GM04503 (cell line): Measurements from ENCODE around the gene EDDM3A.
"Not testable (repeated sequence)": the region's sequence is repeated elsewhere in the genome, so short reads cannot be mapped to it uniquely, and the experiment has no call there.

Experiments
- DNase-seq: peaks from one replicate; pipeline ENCODE4 v3.0.0-alpha.2; 2012; ENCODE audit warnings: low read depth

The EDDM3A gene, protein sequence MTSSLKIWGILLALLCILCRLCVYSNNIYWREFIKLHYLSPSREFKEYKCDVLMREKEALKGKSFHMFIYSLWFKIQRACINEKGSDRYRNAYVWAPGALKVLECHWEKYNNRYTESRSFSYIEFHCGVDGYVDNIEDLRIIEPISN

DNA sequence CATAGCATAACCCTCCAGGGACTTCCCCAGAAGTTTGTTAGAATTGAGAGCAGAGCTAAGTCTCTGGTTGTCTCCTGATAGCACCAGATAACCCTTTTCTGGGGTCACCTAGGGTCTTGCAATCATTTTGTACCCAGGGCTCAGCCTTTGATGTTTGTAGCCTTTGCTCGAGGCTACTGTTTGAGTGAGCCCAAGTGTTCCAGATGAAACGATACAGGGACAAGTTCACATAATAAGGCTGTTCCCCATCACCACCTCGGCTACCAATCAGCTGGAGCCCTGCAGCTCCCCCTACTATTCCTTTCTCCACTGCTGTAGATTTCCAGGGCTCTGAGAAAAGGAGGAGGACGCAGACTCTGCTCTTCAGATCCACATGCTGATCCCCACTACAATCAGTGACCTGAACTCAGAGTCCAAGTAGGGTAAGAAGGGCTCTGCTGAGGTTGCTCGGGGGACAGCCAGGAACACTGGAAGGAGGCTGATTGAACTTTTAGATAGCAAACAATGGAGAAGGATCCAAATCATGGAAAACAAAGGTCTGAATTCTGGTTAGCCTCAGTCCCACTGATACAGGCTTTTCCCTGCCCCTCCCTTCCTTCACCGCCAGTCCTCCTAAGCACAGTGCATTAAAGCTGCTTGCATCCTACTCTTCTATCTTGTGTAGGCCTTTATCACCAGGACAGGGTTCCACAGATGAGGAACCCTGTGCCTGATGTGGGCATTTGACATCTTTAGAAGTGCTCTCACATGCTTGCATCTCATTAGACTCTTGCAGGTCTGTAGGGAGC is at the start of gene EDDM3A:
Gene EDDM3A (plus strand): TSS at position 317 of the 788 bp plus-strand sequence. CDS start 1,694 bp downstream, outside the sequence.
- no peak for DNase-seq

DNA sequence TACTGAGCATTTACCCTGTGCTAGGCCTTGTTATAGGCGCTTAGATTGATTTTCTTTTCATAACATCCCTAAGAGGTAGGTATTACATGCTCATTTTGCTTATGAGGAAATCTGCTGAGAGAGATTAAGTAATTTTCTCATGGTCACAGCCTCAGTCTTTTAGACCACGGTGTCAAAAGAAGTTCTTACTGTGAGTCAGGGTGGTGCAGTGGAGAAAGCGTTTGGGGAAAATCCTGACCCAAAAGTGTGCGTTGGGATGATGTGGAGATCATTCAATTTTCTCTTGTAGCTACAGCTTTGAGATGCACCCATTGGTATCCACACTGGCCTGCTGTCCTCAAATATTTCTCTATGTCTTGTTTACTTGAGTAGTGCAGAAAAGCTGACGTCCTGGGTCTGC is 48.9 kb upstream of the EDDM3A start:
- DNase-seq: no peak

DNA sequence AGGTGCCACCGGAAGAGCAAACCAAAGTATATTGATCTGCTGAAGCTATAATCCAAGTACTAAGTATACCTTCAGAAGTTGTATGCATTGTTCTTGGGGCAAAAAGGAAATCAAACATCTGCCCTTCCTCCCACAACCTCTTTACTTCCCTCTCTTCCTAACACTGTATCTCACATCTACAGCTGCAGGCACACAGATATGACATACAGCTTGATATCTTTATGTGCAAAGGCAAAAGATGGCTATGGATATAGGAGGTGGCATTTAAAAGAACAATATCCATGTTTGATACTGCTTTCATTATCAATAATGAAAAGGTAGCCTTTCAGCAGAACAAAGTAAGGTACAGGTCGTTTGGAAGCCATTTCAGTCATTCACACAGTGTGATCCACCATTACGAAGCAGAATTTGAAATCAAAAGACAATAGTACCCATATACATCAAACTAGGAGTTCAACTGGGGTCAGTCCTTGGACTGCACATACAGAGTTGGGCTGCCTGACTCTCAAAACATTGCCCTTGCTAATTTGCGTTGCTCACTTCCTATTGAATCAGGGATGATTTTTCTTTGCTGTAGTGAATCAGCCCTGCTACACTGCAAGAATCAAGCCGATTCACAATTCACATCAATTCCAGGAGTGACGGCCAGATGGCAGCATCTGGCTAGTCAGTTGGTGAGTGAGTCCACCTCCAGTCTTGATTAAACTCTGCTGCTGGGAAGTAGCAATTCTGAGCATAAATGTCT is 48.2 kb upstream of the EDDM3A start:
- DNase-seq: peak; percentile 13

DNA sequence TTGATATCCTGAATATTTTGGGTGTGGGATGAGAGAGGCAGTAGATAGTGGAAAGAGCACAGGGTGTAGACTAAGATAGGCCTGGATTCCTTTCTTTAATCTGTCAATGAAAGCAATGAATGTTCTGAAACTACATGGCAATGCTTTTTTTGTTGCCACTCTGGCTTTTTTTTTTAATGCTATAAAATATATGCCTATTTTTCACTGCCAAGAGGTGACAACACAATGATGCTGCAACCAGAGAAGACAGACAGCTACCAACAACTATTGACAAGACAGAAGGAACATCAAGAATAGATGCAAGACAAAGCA is 47.7 kb upstream of the EDDM3A start:
- no peak for DNase-seq

DNA sequence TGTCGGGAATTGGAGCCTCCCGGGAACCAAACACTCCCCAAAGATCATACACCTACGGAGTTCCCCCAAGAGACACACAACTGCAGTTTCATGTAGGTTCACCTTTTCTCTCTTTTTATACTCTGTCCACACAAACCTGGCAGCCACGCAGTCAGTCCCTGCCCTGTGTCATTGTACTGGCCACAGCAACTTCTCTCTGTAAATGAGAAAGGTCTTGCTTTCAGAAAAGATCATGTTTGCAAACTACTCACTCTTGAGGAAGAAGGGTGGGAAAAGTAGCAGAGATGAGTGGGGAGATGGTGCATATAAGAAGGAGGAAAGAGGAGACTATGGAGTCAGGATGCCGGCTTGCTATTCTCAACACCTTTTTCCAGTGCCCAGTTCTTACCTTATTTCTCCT is 46.8 kb upstream of the EDDM3A start:
- no peak for DNase-seq

DNA sequence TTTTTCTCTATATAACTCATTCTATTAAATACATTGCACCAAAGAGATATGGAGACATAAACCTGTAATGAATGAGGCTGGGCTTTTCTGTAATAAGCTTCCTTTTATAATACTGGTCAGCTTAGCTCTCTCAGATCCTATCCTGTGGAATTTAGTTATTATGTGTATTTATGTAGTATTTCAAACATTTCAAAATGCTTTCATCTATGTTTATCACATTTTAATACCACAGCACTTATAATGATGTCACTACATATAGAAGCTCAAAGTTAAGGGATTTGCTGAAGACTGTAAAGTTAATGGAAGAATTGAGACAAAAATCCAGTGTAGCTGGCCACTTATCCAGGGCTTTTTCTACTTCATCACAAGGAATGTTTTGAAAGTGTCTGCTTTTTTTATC is 45.8 kb upstream of the EDDM3A start:
- DNase-seq: no peak

DNA sequence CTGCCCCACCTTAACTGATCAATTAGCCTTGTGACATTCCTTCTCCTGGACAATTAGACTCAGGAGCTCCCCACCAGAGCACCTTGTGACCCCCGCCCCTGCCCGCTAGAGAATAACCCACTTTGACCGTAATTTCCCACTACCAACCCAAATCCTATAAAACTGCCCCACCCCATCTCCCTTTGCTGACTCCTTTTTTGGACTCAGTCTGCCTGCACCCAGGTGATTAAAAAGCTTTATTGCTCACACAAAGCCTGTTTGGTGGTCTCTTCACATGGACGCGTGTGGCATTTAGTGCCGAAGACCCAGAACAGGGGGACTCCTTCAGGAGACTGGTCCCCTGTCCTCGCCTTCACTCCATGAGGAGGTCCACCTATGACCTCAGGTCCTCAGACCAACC is 44.7 kb upstream of the EDDM3A start:
- DNase-seq: not testable (repeated sequence)

DNA sequence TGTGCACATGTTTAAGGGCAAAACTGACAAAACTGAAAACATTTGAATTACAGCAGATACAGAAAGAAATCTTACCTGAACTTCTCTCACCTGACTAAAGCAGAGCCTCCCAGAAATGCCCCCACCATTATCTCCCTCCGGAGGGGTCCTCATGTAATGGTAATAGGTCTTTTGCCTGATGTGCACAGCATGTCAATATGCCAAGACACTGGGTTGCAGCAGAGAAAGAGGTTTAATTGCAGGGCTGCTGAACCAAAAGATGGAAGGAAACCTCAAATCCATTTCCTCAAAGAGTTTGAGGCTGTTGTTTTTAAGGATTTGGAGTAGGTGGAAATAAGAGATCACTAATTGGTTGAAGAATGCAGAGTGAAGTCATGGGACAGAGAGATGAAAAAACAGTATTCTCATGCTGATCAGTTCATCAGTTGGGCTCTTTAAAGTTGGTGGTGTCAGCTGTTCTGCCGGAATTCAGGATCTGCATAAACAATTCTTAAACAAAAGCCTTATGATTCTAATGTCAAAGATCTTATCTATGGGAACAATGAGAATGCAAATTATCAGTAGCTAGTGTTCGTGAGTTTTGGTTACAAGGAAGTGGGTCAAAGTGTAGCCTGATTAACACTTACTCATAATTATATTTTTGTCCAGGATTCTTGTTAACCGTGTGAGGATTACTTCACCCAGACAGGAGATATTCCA is 38.9 kb upstream of the EDDM3A start:
- DNase-seq: no peak

DNA sequence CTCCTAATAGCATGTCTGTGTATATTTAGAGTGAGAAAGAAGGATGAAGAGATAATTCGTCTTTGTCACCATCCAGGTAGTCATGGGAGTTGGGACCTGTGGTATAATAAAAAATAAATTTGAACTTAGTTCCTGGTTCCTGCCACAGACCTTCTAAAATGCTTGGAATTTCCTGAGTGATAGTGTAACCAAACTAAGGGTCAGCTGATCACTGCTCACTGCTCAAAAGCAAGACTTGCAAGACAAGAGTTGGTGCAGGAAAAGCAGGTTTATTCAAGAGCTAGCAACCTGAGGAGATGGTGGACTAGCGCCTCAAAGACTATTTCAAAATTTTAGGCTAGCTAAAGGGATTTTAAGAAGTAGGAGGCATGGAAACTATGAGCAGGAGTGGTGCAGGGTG is 38.1 kb upstream of the EDDM3A start:
- DNase-seq: no peak

DNA sequence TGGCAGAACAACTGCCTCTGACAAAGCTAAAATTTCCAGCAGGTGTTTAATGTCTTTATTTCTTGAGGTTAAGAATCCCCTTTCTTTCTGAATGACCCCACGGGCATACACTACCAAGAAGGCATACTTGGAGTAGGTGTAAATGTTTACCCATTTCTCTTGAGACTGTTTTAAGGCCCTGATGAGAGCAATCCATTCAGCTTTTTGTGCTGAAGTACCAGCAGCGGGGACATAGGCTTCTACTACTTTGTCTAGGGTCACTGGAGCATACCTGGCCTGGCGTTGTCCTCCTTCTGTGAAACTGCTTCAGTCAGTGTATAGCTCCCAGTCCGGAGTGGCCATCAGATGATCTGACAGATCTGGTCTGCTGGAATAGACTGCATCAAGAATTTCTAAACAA is 34.4 kb upstream of the EDDM3A start:
- no peak for DNase-seq

DNA sequence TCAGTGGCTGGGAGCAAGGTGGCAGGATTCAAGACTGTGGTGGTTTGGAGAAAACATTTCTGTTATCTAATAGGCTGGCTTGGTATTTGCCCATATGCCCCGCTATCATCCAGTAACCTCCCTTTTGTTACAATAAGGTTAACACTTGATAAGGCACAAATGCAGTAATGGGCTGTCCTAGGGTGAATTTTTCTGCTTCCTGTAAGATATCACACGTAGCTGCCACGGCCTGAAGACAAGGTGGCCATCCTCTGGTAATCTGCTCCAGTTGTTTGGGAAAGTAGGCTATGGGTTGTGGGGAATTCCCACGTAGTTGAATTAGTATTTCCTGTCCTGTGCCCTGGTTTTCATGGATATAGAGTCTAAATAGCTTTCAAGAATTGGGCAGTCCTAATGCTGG is 34.0 kb upstream of the EDDM3A start:
- no peak for DNase-seq

DNA sequence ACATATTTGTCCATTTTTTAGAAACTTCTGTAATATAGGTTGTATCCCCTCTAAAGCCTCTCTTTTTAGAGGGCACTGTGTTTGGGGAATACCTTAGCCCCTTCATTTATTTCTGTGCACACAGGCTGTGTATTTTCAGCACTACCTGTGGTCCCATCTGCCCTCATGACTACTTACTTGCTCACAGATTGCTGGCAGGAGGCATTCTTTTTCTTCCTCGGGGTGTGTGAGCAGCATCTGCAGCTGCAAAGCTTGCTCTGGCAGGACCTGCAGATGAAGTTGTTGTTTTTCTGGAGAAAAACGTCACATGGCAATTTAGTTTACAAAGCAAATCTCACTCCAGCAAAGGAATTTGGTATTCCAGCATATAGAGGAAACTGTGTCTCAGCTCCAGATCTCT is 32.8 kb upstream of the EDDM3A start:
- DNase-seq: no peak

DNA sequence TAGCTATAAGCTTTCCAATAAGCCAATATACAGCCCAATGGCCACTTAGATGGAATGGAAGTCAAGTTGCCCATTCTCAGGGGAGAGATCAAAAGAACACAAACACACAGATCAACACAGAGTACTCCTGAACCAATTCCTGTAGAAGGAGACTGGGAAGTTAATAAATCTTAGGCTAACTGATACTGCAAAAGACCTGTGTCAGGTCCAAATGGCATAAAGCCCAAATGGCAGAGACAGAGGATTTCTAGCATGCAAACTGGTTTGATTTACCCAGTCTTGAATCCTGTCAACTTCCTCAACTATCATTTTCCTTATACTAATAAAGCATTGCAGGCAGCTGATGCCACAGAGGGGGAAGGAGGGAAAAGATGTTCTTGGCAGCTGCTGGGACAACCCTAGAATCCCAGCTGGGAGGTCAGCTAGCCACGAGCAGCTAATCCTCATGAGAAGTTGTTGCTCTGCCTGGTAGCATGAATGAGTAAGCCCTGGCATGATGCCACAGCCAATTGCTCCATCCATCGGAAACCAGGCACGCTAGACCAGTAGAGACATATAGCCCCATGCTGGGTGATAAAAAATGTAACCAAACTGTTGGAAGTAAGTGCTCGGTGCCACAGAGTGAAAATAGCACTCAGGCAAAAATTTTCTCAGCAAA is 31.0 kb upstream of the EDDM3A start:
- no peak for DNase-seq

DNA sequence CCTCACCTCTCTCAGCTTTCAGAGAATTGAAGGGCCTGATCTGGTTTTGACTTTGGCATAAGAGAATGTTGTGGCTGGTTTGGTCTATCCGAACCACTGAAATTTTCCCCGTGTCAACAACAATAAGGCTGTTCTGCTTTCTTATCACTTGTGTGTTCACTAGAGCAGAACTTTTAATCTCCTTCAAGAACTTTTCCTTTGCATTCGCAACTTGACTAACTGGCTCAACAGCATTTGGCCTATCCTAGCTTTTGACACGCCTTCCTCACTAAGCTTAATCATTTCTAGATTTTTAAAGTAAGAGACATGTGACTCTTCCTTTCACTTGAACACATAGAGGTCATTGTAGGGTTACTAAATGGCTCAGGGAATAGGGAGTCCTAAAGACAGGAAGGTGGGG is 25.9 kb upstream of the EDDM3A start:
- no peak for DNase-seq

DNA sequence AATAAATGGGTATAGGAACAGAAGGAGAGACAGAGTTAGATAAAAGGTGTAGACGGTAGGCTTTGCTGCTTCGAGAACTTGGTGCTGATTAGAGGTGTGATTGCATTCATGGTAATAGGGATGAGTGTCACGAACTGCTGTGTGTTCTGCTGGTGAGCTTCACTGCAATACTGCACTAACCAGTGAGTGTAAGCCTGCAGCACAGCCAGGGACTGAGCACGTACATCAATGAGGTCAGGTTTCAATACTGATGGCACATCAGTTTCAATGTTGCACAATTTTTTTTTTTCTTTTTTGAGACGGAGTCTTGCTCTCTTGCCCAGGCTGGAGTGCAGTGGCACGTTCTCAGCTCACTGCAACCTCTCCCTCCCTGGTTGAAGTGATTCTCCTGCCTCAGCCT is 24.9 kb upstream of the EDDM3A start:
- no peak for DNase-seq

DNA sequence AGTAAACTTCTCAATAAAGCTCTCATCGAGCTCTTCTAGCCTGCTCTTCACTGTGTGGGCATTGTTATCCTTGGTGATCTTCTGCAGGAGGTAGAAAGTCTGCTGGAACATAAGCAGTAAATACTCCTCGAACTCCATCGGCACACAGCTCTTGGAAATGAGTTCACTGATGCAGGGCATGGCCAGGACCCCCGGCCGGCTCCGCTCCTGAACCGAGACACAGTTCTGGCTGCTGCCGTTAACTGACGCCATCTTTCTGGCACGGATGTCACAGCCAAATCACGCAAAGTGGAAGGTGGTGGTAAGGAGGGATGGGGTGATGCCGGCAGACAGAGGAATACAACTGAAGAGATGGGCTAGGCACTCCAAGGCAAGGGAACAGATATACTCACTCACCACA is 23.7 kb upstream of the EDDM3A start:
- DNase-seq: no peak

DNA sequence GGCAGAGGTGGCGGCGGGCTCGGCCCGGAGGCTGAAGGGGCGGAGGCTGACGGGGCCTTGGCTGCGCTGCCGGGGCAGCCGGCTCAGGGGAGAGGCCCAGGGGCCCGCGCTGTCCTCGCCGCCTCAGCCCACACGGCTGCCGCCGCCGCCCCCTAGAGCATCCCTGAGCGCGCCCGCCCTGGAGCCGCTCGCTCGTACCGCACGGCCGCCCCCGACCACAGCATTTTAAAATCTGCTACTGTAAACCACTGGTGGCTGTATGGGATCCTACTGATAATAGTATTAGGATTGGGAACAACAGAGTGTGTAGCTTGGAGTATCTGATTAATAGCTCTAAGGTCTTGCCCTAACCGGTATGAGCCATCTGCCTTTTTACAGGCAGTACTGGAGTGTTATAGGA is 22.2 kb upstream of the EDDM3A start:
- DNase-seq: no peak

DNA sequence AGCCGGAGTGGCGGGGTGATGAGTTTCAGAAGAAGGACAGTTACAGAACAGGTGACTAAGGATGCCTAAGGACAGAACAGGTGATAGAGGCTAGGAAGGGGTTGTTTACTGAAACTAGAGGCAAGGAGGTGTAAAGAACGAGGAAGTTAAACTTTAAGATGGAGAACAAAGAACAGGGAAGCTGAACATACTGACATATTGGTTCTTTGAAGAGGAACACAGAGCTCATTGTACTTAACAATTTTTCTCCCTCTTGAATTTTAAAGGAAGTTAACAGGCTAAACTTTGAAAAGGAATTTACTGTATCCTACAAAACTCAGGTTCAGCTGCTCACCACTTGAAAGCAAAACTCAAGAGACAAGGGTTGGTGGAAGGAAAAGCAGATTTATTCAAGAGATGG is 19.6 kb upstream of the EDDM3A start:
- DNase-seq: not testable (repeated sequence)

DNA sequence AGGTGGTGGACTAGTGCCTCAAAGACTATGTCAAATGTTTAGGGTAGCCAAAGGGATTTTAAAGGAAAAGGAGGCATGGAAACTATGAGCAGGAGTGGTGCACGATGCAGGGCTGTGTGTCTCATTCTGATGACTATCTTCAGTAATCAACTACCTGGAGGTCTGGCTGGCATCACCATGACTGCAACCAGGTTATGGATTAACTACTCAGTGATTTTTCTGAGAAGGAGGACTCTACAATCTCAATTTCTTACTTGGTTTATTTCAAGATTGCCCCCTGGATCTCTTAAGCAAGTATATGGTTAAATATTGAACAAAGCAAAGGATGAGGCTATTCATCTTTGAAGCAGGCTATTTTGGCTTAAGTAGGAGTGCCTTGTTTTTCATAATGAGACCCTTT is 19.2 kb upstream of the EDDM3A start:
- DNase-seq: no peak

DNA sequence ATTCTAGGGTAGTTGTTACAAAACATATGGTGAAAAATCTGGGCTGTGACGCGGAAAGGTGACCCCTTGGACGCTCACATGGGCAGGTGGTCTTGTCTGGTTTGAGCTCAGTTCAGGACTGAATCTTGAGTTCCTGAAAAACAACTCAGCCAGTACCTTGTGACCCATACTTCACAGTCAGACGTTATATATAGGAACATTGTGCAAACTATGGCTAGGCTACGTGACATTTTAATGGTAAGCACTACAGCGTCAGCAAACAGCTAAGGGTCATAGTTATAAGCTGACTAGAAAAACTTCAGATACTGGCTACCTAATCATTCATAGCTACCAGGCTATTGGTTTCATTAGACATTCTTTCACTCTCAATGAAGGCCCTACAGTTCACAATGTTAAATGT is 14.8 kb upstream of the EDDM3A start:
- no peak for DNase-seq

DNA sequence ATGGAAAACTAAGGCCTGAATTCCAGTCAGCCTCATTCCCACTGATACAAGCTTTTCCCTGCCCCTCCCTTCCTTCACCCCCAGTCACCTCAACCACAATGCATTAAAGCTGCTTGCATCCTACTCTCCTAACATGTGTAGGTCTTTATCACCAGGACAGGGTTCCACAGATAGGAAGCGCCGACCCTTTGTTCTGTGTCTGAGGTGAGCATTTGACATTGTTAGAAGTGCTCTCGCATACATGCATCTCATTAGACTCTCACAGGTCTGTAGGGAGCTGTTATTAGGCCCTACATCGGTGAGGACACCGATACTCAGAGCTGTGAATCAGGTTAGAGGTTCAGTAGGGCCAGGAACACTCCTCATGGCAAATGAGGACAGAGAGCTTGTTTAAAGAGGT is 13.2 kb upstream of the EDDM3A start:
- no peak for DNase-seq

DNA sequence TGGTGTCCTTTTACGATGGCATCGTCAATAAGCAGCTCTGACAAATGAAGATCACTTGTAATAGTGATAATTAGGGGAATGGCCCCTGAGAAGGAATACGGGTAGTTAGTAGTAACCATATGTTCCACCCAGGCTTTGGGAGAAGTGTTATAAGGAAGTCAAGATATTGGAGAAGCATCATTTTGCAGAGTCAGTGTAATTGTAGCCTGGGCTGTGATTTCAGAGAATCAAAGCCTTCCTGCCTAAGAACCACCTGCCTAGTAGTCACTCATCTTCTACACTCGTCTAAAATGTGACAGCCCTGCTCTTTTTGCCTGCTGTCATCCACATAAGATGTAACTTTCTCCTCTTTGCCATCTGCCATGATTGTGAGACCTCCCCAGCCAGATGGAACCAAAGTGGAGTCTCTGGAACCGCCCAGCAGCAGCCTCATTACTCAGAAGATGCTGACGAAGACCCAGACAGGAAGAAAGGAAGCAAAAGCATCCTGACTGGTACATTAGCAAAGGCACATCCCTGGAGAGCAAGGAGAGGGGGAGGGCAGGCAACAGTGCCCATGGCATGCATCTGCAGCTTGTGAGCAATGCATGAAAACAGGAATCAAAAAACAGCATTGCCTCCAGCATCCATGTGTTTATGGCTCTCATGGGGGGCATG is 12.6 kb upstream of the EDDM3A start:
- no peak for DNase-seq
